Activated CD8-positive, alpha-beta memory T cell treated with anti-CD3 and anti-CD28 coated beads, Interleukin-2, amount 50 U/mL, for 24 hours (primary cell): ENCODE results near the gene MAP3K15.

Source experiments
- DNase-seq: peaks from one replicate; pipeline ENCODE4 v3.0.0-alpha.2; 2020; ENCODE audit errors: extremely low read depth

MAP3K15 gene

DNA sequence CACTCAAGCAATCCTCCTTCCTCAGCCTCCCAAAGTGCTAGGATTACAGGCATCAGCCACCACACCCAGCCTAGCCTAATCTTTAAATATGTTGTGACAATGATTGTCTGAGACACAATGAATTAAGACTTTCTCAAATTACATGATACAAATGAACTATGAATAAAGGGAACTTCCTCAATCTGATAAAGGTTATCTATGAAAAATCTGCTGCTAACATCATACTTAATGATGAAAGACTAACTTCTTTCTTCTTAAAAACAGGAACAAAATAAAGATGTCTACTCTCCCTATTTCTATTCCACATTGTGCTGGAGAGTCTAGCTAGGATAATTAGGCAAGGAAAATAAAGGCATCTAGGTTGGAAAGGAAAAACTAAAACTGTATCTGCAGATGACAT, 111.6 kb downstream of the MAP3K15 start:
- no peak for DNase-seq

DNA sequence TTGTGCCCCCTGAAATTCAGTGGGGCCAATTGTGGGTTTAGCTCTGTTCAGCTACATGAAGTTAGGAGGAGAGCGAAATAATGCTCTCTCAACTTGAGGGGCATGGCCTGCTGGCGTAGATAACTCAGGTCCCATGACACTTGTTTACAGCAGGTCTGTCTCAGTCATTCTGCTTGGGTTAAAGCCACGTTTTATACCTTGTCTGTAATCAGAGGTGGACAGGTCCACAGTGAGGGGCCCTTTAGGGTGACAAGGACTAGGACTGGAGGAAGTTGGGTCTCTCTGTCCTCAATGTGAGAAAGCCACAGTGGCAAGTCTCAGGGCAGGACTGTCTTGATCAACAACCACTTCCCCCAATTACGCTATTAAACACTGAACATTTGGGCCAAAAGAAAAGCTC, 122.6 kb downstream of the MAP3K15 start:
- no peak for DNase-seq

DNA sequence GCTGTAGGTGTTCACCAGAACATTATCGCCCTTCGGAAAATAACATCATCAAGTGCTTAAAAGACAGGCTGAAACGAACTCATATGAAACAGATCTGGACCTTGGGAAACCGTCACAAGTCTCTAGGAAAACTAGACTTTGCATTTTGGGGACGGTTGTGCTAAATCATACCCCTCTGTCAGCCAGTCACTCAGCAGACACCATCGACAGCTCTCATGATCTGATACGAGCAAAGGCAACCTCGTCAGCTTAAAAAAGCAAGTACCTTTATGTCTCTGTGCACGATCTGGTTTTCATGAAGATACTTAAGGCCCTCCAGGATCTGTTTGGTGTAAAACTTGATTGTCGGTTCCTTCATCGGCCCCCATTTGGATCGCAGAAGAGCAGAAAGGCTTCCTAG, 123.2 kb downstream of the MAP3K15 start:
- no peak for DNase-seq

DNA sequence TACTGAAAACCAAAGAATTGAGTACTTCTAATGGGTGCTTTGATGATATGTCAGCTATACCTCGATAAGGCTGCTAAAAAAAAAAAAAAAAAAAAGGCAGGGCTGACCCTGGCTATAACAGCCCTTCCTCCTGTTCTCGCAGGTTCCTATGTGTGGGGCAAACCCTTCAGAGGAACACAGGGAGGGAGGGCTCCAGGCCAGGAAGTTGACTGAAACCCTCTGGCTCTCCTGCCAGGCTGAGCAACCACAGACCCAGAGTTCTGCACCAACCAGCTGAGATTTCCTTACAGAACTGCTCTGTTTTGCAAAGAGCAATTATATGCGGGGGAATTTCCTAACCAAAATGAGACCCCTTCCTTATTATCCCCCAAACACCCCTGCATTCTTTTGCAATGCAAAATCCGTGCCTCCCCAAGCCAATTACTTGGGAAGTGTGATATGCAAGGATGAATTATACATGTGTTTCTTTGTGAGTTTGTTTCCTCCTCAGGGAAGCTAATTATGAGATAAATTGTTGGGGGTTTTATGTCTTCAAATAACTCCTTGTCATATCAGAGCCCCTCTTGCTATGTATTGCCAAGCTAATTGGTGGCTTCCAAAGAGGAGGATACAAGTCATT, 126.0 kb downstream of the MAP3K15 start:
- DNase-seq: no peak

DNA sequence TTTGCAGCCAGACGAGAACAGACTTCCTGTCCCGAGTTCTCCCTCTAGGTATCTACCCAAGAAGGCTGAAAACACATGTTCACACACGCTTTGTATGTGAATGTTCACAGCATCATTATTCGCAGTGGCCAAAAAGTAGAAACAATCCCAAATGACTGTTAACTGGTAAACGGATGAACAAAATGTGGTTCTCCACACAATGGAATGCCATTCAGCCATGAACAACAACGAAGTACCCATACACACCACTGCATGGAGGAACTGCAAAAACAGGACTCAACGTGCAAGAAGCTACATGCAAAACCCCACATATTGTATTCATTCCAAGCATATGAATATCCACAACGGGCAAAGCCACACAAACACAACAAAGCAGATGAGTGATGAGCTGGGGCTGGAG, 126.6 kb downstream of the MAP3K15 start:
- DNase-seq: no peak

DNA sequence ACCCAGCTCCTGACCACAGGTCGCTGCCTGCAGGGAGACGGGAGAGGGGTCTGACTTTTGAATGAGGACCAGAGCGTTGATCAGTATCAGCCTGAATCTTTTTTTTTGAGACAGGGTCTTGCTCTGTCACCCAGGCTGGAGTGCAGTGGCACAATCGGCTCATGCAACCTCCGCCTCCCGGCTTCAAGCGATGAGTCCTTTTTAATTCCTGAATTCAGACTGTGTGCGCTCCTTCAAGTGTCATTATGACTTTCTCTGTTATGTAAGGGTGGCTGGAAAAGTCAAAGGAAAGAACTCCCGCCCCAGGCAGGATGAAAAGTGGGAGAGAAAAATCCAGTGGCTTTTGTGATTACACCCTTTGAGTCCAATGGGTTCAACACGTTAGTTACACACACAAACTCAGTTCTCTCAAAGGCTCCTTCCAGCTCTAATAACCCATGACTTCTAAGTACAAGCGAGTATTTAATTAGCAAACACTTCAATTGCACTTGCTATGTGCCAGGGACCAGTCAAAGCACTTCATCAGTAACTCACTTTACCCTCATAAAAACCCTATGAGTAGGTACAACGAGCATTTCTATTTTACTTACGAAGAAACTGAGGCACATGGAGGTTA, 127.1 kb downstream of the MAP3K15 start:
- DNase-seq: no peak

DNA sequence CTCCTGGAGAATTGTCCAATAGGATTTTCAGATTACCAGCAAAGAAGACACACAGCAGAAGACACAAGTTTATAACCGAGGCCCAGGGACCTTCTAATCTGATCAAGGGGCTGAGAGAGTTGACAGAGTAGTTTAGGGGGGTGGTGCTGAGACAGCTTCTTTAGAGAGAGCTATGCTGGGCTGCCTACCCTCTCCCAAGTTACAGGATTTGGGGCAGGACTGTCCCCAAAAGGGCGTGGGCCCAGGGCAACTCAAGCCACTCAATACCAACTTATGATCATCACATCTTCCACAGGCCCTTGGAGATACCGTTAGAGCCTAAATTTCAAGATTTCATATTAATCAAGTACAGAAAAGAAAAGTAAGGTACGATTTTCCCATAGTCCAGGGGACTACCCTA, 128.6 kb downstream of the MAP3K15 start:
- DNase-seq: no peak

DNA sequence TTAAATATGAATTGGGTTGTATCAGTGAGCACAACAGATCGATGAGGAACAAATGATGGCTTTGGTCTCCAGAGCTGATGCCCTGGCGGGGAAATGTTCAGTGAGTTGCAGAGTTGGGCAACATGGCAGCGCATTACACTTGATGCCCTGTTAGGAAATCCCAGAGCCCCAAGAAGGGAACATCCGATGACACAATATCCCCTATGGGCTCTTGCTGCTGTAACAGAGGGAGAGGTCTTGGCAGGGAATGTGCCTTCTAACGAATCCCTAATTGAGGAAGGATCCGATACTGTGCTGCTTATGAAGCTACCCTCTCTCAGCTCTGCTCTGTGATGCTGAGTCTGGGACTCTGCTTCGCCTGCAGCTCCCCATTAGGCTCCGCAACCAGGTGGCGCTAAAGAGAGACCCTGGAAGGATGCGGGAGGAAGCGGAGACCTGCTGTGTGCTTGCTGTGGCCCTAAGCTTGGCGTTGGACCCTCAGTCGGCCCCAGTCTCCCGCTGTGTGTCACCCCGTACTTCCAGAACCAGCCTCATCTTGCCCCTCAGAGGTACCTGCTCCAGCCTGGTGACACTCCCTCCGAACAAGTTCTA, 132.7 kb downstream of the MAP3K15 start:
- peak; percentile 2 for DNase-seq

DNA sequence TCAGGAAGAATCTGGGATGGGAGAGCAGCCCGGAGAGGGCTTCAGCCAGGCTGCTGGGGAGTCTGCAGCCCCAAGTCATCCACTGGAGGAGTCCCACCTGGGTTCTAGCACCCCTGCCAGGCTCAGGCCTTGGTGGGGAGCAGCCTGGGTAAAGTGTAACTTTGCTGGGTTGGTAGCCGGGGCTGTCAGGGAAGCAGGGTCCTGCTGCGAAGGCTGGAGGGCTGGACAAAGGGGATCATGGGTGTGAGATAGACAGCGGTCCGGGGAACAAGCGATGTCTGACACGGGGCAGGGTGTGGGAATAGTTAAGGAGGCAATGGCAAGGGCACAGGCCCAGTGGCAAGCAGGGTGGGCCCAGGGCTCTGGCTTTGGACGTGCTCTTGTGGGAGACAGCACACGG, 134.0 kb downstream of the MAP3K15 start:
- DNase-seq: no peak

DNA sequence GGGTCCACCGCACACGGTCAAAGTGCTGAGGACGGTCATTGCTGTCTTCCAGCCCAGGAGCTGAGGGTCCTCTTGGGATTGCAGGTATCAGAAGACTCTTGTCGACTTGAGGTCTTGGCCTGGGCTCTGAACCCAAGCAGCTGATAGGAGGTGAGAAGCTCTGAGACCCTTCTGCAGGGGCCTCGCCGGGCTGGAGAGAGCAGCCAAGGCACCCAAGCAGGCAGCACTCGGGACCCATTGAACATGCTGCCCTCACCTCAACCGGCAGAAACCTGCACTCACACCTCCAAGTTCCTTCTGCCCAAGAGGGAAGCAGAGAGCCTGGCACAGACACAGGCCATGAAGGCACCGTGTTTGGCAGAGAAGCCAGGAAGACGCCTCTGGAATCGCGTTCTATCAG, 137.5 kb downstream of the MAP3K15 start:
- no peak for DNase-seq

DNA sequence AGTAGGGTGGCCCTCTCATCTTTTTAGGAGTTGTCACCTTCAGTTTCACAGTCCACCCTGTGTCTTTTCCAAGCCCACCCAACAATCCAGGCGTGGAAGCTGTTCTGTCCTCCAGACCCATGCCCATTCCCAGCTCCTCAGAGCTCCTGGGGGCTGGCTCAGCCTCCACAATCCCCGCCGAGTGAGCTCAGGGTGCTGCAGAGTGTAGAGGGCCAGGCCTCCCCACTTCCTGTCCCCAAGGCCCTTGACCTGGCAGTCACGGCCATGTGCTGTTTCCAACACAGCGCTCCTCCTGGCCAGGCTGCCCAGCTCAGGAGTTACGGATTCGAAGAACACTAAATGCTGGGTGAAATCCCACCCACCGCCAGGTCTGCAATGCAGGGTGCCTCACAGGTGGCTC, 139.8 kb downstream of the MAP3K15 start:
- DNase-seq: no peak

DNA sequence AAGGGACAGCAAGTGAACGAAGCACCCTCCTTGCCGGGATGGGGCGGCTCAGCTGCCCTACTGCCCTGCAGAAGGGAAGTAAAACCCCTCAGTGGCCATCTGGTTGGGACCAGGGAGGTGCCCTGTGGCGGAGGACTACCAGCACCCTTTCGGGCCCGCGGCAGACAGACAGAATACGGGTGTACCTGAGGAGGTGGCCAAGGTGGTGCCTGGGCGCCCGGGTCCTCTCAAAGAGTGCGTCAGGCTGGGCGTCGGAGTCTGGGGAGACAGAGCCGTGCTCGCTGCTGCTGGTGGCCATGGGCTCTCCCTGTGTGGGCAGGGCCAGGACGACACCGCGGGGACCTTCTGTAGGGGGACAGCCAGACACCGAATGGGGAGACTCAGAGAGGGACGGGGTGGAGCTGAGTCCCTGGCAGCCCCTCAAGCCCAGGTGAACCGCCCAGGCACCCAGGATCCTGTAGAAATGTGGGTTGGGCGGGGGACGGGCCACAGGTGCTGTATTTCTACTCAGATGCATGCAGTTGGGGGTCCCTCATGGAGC, 141.9 kb downstream of the MAP3K15 start:
- DNase-seq: no peak

DNA sequence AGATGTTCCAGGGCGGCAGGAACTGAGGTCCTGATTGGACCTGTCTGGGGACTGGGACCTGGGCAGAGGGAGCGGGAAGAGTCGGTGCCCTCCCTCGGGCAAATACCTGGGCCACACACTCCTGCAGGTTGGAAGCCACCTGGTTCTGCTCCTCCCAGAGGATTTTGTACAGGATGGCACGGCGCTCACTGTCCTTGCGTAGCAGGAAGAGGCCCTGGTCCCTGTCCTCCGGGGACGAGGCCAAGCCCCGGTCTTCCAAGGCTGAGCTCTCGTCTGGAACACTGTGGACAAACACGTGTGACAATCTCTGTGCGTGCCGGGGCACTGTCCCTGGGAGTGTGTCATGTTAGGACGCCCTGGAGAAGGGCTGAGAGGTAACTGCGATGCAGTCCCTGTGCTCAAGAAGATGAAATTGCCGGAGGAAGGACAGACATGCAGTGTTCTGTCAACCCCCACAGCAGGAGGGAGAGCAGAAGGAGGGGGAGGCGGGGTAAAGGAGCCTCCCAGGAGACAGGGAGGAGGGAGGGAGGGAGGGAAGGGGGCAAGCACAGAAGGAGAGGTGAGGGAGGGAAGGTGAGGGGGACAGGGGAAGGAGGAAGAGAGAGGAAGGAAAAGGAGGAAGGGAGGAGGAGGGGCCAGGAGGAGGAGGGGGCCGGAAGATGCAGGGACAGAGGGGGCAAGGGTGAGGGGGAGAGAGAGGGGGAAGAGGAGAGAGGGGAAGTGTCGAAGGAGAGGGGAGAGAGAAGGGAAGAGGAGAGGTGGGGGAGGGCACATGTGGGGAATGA, 142.6 kb downstream of the MAP3K15 start:
- DNase-seq: no peak

DNA sequence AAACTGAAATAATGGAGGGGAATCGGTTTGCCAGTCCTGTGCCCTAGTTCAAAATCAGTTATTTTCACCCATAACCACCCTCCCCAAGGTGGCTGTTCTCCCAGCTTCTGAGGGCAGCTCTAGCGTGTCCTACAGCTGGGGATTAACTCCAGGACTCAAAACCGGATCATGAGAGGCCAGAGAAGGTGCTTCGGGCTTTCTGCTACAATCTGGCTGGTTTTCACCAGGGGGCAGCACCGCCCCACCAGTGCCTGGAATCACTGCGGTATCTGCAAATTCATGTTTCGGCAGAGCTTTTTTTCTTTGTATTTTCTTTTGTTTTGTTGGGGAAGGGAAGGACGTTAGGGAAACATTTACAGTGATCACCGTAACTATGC, 143.2 kb downstream of the MAP3K15 start:
- DNase-seq: peak; percentile 17

DNA sequence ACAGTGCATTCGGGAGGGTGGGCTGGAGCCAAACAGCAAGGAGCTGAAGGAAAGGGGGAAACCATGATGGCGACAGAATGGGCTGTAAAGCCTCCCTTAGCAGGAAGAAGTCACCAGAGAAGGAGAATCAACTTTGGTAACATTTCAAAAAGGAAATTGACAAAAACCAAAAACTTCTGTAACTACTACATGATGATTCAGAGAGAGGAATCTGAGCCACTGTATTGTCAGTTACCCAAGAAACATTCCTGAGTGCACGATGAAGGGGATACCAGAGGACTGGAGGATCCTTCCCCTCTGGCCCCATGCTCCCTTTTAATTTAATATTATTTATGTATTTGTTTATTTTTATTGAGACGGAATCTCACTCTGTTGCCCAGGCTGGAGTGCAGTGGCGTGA, 145.2 kb downstream of the MAP3K15 start:
- DNase-seq: no peak

DNA sequence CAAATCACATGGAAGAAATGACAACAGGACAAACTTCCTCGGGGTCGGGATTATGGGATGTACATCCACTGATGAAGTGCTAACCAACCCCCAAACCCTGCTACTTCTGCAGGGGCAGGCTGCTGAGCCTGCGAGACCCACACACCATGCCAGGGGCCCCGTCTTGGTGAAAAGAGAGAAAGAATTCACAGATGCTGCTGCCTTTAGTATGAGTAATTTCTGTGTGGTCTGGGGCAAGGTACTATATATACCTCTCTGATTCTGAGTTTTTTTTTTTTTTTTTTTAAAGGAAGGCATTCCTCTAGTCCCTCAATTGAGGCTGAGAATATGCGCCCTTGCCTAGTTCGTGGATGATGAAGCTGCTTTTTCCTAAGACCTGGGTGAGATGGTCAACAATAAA, 146.7 kb downstream of the MAP3K15 start:
- no peak for DNase-seq

DNA sequence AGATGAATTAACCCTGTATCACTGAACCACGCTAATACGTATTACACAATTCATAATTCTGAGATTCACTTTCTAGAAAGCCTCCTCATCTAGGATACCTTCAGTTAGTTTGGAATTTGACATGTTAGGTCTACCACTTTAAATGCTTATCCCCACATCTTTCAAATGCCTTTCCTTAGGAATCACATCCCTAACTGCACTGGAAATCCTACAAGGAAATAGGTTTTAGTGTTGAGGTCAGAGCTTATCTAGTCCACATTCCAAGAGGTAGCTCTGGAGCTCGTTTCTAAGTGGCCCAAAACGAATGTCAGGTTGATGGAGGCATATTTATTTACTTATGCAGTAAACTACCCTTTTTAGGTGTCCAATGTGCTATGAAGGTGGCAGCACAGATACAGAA, 153.6 kb downstream of the MAP3K15 start:
- DNase-seq: no peak

DNA sequence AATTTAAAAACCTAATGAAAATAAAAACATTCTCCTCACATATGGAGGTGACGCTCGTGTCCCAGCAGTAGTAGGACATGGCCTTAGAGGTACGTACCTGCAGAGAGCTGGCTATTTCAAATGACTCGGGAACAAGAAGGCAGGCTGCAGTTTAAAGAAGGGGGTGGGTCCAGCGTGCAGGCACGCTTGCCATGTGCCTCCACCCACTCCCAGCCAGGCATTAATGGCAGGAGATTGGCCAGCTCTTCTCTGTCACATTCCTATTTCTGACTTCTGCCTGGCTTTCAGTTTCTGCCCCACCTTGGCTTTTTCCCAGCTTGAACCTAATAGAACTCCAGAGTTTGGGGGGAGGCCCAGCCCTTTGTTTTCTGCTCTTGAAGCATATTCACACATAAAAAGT, 154.4 kb downstream of the MAP3K15 start:
- no peak for DNase-seq

DNA sequence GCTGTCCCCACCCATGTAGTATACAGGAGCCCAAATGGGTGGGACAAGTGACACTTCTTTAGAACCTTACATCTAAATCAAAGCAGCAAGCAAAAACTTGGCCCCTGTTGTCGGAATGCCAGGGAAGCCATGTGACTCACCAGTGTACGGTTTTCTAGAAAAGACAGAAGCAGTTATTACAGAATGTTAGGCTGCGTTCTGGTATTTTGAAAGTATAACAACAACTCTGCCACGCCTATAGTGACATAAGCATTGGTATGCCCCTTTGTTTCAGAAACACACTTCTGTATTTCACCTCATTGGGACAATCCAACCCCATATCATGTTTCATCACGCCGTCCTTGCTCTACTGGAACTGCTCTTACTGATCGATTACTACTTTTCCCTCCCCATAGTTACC, 156.8 kb downstream of the MAP3K15 start:
- DNase-seq: no peak

DNA sequence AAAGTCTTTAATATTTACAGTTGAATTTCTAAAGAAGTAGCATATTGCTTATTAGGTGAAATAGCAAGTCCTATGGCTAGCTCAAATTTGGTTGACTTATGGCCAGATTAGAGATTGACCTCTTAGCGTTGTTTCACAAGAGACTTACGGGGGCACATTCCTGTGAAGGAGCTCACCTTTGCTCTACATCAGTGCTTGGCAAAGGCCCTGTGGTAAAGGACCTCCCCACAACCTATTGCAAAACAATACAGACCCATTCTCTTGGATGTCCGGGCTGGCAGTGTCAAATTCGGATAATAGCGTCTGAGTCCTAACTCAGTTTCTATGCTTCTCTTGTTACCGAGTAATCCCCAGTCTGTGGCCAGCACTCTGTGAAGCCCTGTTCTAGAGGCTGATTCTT, 160.7 kb downstream of the MAP3K15 start:
- no peak for DNase-seq

DNA sequence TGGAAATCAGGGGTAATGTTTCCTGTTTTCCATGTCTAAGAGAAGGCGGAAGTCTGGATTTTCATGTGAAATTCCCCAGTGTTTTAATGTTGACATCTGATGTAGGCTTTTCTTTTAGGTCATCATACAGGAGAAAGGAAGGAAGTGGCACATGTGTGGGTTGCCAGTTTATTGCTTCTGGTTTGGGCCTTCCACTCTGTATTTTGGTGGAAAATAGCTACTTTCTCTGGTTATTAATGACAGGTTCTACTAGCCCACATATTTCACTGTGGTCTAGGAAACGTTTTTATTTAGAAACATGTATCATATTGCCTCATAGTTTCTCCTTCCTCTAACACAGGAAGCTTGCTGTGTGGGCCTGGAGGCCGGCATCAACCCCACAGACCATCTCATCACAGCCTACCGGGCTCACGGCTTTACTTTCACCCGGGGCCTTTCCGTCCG, 164.3 kb downstream of the MAP3K15 start:
- no peak for DNase-seq

DNA sequence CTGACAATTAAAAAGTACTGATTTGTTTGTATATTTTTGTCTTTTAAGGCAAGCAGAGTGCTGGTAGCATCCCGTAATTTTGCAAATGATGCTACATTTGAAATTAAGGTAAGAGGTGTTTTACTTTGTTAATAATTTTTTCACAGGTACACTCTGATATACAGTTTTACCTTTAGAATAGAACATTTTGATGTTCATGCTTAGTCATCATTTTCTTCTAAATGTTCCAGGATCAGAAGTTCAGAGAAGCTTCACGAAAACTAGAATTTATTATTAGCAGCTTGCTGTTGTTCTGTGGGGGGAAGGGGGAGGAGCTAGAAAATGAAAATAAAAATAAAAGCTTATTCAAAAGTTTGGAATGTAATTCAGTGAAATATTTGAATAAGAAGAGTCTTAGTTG, 166.0 kb downstream of the MAP3K15 start:
- DNase-seq: no peak

DNA sequence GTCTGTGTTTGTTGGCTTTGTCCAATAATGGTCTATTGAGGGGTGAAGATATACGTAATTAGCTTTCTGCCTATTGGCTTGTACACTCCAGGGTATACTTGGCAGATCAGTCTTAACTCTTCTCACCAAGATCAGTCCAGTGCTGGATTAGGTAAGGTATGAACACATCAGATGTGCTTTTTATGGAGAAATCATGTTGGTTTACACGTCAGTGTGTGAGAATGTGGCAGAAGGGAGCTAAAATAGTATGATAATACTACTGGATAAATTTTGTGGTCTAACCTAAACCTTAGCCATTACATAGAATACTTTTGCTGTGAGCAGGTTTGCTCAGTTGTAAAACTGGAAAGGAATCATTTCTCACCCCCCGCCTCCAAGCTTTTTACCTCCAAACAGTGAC, 167.4 kb downstream of the MAP3K15 start:
- DNase-seq: no peak
